PC-3 (cell line): ENCODE measurements around the gene SATL1. TPM values are rescaled to one million over a fixed set of nuclear protein-coding genes. Genes with fewer than 3 reads are reported as not detected.

Experiments
- ATAC-seq: fragments of 200-7000 bp; cut with Tn5 transposase; 2 replicates; pipeline ENCODE4 v1.9.1; 2020; ENCODE audit warnings: mild to moderate bottlenecking, moderate library complexity
- BruUV-seq: library from RNA; stranded (reverse); fragments of 400-500 nt; replicated peaks from 2 replicates; lab custom pipeline; 2021; lab: Mats Ljungman, UMichigan
- CTCF ChIA-PET: fragments of 300-600 bp; sonication (Branson Sonifier 250); formaldehyde crosslinking; loops from one replicate; lab custom pipeline; 2022; ENCODE audit warnings: antibody characterized with exemption; lab: Charles Lee
- POLR2A ChIA-PET: fragments of 300-600 bp; sonication (Branson Sonifier 250); formaldehyde crosslinking; loops from one replicate; lab custom pipeline; 2022; ENCODE audit warnings: antibody characterized with exemption; ENCODE audit not compliant: unreplicated experiment; lab: Charles Lee
- DNase-seq: peaks from one replicate; pipeline ENCODE4 v3.0.0-alpha.2; 2015
- H2AFZ ChIP-seq: fragments of 300-600 bp; sonication (generic); 2 replicates; pipeline ENCODE4 v1.6.0; 2016; ENCODE audit warnings: antibody characterized with exemption, low read length
- H3F3A ChIP-seq: fragments of 300-600 bp; sonication (generic); one replicate; pipeline ENCODE4 v1.6.0; 2017; ENCODE audit warnings: antibody characterized with exemption, low read length, control low read depth, mild to moderate bottlenecking; ENCODE audit not compliant: unreplicated experiment
- H3K27ac ChIP-seq: fragments of 300-600 bp; sonication (generic); 2 replicates; pipeline ENCODE4 v1.5.1; 2016; ENCODE audit warnings: mild to moderate bottlenecking, low read length
- H3K27me3 ChIP-seq: fragments of 300-600 bp; sonication (generic); 2 replicates; pipeline ENCODE4 v1.6.1; 2016; ENCODE audit warnings: low read length, mixed read lengths
- H3K36me3 ChIP-seq: fragments of 300-600 bp; sonication (generic); 2 replicates; pipeline ENCODE4 v1.6.1; 2016; ENCODE audit warnings: low read depth, mixed run types, low read length, mixed read lengths
- H3K4me1 ChIP-seq: fragments of 300-600 bp; sonication (generic); 2 replicates; pipeline ENCODE4 v1.5.1; 2016; ENCODE audit warnings: low read length; ENCODE audit not compliant: insufficient read depth
- H3K4me2 ChIP-seq: fragments of 300-600 bp; sonication (generic); 2 replicates; pipeline ENCODE4 v1.6.0; 2016; ENCODE audit warnings: low read length
- H3K4me3 ChIP-seq: fragments of 300-600 bp; sonication (generic); 2 replicates; pipeline ENCODE4 v1.5.1; 2016; ENCODE audit warnings: mild to moderate bottlenecking, low read length, mixed read lengths
- H3K79me2 ChIP-seq: fragments of 300-600 bp; sonication (generic); 2 replicates; pipeline ENCODE4 v1.6.1; 2017; ENCODE audit warnings: low read length, mixed read lengths
- H3K9ac ChIP-seq: fragments of 300-600 bp; sonication (generic); 2 replicates; pipeline ENCODE4 v1.6.0; 2016; ENCODE audit warnings: mild to moderate bottlenecking, low read length
- H3K9me2 ChIP-seq: fragments of 300-600 bp; sonication (generic); replicated peaks from 2 replicates; pipeline ENCODE4 v1.6.1; 2016; ENCODE audit warnings: mixed run types, low read length, mixed read lengths
- H3K9me3 ChIP-seq: fragments of 300-600 bp; sonication (generic); 2 replicates; pipeline ENCODE4 v1.6.1; 2016; ENCODE audit warnings: low read length, mixed read lengths
- H4K20me1 ChIP-seq: fragments of 300-600 bp; sonication (generic); 2 replicates; pipeline ENCODE4 v1.6.1; 2016; ENCODE audit warnings: low read length, mixed read lengths
- EZH2 ChIP-seq: fragments of 300-600 bp; sonication (generic); IDR thresholded peaks from one replicate; pipeline ENCODE4 v1.6.1; 2017; ENCODE audit warnings: antibody characterized with exemption, mild to moderate bottlenecking, low read length; ENCODE audit not compliant: unreplicated experiment
- EZH2phosphoT487 ChIP-seq: fragments of 300-600 bp; sonication (generic); IDR thresholded peaks from 2 replicates; pipeline ENCODE4 v1.6.1; 2018; ENCODE audit warnings: mild to moderate bottlenecking, antibody characterized with exemption, low read length, borderline replicate concordance
- intact Hi-C: fragments of 100-400 bp; cut with micrococcal nuclease; formaldehyde crosslinking; loops from 2 replicates; pipeline ENCODE4 v1.9.0; 2023
- total RNA-seq: library from RNA; depleted of rRNA; stranded (reverse); fragments of >200 nt; gene quantifications from 2 replicates; pipeline ENCODE4 v1.2.3, GENCODE V29; 2014
- TF ChIP-seq, protein P1 (sequence below): fragments of 300-600 bp; sonication (generic); conservative IDR thresholded peaks from 2 replicates; pipeline ENCODE4 v1.5.1; 2017; ENCODE audit warnings: antibody characterized with exemption, low read depth, mild to moderate bottlenecking, low read length

Gene SATL1
- total RNA-seq, 1 experiment from 2014 or later: not detected

DNA sequence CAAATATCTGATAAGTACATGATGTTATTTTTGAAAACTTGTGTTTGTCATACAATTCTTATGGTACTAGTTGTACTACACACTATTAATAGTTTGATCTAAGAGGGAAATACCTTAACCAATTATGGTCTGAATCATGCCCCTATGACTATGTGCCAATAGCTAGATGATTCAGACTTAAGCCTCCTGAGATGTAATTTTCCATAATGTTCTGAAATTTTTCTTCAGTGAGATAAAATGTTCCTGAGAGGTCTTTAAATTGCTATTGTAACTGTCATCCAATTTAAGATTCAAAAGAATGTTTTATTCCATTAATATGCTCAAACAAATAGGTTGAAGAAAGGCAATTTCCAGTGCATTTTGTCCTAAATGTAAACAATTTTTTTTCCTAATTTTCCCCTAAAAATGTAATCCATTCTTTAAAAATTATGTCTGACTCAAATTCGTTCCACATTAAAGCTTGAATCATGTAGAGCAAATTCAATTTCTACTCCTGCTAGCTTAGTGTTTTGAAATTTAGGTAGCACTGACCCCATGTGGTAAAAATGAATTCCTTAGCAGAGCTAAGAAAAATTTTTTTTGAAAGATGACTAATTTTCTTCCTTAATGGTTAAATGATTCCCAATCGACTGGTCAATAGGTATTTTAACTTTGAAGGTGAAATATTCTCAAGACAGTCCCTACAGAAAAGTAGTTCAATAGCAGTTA lies 190.8 kb downstream of the SATL1 start:
- no peaks in the 10 kb centered on the region for H3K36me3 ChIP-seq
- H3K79me2 ChIP-seq: no peaks in the 10 kb centered on the region
- no peak overlapping the region for H3K9ac ChIP-seq
- no peak overlapping the region for H2AFZ ChIP-seq
- no peaks in the 10 kb centered on the region for H3K9me3 ChIP-seq
- H3K4me2 ChIP-seq: peak overlapping the region; percentile 68
- no peak for TF ChIP-seq EZH2
- no peak for TF ChIP-seq EZH2phosphoT487
- TF ChIP-seq, protein P1, sequence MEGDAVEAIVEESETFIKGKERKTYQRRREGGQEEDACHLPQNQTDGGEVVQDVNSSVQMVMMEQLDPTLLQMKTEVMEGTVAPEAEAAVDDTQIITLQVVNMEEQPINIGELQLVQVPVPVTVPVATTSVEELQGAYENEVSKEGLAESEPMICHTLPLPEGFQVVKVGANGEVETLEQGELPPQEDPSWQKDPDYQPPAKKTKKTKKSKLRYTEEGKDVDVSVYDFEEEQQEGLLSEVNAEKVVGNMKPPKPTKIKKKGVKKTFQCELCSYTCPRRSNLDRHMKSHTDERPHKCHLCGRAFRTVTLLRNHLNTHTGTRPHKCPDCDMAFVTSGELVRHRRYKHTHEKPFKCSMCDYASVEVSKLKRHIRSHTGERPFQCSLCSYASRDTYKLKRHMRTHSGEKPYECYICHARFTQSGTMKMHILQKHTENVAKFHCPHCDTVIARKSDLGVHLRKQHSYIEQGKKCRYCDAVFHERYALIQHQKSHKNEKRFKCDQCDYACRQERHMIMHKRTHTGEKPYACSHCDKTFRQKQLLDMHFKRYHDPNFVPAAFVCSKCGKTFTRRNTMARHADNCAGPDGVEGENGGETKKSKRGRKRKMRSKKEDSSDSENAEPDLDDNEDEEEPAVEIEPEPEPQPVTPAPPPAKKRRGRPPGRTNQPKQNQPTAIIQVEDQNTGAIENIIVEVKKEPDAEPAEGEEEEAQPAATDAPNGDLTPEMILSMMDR: peak; percentile 52
- H3F3A ChIP-seq: no peaks in the 10 kb centered on the region
- BruUV-seq: no TSS peak
- no peaks in the 10 kb centered on the region for H3K27me3 ChIP-seq
- DNase-seq (peak; percentile 68), ATAC-seq (peak; percentile 76)
- peaks cover 15% of the 10 kb centered on the region for H3K4me1 ChIP-seq
- intact Hi-C loops: loop anchor here (1.0 kb wide), 2 partner anchors 145 to 323 kb away; no protein-coding TSS in a partner anchor
- ChIA-PET POLR2A (no interaction called here), CTCF (interaction anchor here (0.6 to 0.9 kb wide), 2 partner anchors 49 to 713 kb away, joined by 3 to 4 read pairs; partner anchors contain the start of gene APOOL)
- H3K4me3 ChIP-seq: no peak overlapping the region
- H4K20me1 ChIP-seq: no peaks in the 10 kb centered on the region
- H3K9me2 ChIP-seq: no peaks in the 10 kb centered on the region
- peak overlapping the region; percentile 65 for H3K27ac ChIP-seq

DNA sequence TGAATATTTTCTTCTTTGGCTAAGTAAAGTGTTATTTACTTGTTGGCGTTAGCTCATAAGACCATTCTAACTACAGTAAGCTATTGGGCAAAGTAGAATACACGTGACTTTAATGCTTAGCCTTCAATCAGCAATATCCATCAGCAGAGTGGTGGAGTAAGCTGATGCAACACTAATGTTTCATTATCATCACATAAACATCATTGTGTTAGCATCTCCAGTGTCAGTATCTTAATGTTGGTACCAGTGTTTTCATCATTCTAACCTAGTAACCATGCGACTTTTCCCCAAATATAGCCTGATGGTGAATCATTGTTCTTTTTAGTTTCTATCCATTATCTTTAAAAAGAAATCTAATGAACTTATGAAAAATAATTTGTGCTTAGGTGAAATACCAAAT lies 191.4 kb downstream of the SATL1 start:
- Histone ChIP-seq H3F3A (no peaks in the 10 kb centered on the region), H4K20me1 (no peaks in the 10 kb centered on the region), H2AFZ (no peak overlapping the region), H3K4me2 (peak overlapping the region; percentile 68), H3K9me3 (no peaks in the 10 kb centered on the region), H3K27me3 (no peaks in the 10 kb centered on the region), H3K9me2 (no peaks in the 10 kb centered on the region), H3K4me1 (peaks cover 15% of the 10 kb centered on the region), H3K9ac (no peak overlapping the region), H3K4me3 (no peak overlapping the region), H3K36me3 (no peaks in the 10 kb centered on the region), H3K27ac (peak overlapping the region; percentile 65; the same call in 1 of the 2 replicates), H3K79me2 (no peaks in the 10 kb centered on the region)
- CTCF ChIA-PET: no interaction called here
- ATAC-seq (no peak), DNase-seq (no peak)
- POLR2A ChIA-PET: no interaction called here
- BruUV-seq: no TSS peak
- intact Hi-C loops: no loop called here
- TF ChIP-seq EZH2 (no peak), EZH2phosphoT487 (no peak)
- TF ChIP-seq, protein P1: no peak

DNA sequence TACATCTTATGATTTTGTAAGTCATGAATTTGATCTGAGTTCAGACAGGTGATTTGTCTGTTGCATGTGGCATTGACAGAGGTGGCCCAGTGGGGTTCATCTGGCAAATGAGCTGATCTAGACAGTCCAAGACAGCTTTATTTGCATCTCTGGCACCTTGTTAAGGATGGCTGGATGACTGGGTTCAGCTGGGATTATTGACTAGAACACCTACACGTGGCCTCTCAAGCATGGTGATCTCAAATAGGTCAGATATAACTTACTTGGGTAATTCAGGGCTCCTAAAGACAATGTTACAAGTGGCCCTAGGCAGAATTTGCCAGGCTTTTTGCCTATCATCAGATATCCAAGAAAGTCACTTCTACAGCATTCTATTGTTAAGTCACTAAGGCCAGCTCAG lies 192.0 kb downstream of the SATL1 start:
- Histone ChIP-seq H3K4me3 (no peak overlapping the region), H3K27me3 (no peaks in the 10 kb centered on the region), H4K20me1 (no peaks in the 10 kb centered on the region), H3K4me2 (no peak overlapping the region), H3K79me2 (no peaks in the 10 kb centered on the region), H2AFZ (no peak overlapping the region), H3K9me2 (no peaks in the 10 kb centered on the region), H3K9ac (no peak overlapping the region), H3K9me3 (no peaks in the 10 kb centered on the region), H3K27ac (no peak overlapping the region), H3F3A (no peaks in the 10 kb centered on the region), H3K4me1 (peaks cover 15% of the 10 kb centered on the region), H3K36me3 (no peaks in the 10 kb centered on the region)
- no peak for TF ChIP-seq EZH2
- TF ChIP-seq, protein P1: no peak
- no peak for TF ChIP-seq EZH2phosphoT487
- no TSS peak for BruUV-seq
- DNase-seq: no peak
- ATAC-seq: no peak
- CTCF ChIA-PET: no interaction called here
- intact Hi-C loops: no loop called here
- POLR2A ChIA-PET: no interaction called here
